RCC 7860 (cell line): ENCODE data around the gene PIGN.

Source experiments
- DNase-seq: peaks from one replicate; pipeline ENCODE4 v3.0.0-alpha.2; 2015; ENCODE audit warnings: low spot score
- FAIRE-seq: peaks from 2 replicates; lab custom pipeline; 2012; peaks lifted over from hg19 to GRCh38; lab: Jason Lieb, UNC

The PIGN gene

DNA sequence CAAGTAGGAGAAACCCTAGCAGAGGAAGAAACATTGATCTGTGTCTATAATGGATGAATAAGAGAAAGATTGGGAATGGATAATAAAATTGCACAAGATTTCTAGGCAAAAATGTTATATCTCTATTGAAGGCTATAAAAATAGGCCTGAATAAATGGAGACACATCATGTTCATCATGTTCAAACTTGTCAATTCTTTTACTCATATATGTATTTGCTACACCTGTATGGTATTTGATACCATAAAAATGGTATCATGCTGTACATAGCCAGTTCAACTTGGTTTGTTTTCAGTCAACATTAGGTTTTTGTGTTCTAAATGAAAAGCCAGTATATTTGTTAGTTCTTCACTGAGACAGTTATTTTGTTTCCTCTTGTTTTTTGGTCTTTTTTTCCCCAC lies 161.9 kb downstream of the PIGN start:
- no peak for FAIRE-seq
- DNase-seq = no peak

DNA sequence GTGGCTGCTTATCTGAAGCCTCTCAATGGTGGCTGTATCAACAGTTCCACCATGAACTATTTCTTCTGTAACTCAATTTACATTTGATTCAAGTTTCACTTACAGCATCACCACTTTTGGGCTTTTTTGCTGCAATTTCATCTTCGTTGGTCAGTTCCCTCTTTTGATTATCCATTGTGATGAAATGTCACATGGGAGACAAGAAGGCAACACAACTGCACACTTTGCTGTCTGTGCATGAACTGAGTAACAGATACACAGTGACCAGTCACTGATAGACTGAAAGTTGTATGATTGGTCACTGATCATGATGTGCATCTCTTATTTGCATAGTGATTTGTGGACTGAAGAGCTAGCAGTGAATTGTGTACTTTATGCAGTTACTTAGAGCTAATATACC lies 163.3 kb downstream of the PIGN start:
- no peak for DNase-seq
- no peak for FAIRE-seq

DNA sequence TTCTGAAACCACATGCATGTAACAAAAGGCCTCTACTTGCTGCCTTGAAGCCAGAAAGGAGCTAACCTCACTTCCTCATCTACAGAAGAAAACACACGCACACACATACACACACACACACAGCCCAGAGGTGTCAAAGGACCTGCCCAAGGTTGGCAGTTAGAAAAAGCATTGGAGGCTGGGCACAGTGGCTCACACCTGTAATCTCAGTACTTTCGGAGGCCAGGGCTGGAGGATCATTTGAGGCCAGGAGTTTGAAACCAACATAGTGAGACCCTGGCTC lies 168.2 kb downstream of the PIGN start:
- DNase-seq (no peak), FAIRE-seq (no peak)

DNA sequence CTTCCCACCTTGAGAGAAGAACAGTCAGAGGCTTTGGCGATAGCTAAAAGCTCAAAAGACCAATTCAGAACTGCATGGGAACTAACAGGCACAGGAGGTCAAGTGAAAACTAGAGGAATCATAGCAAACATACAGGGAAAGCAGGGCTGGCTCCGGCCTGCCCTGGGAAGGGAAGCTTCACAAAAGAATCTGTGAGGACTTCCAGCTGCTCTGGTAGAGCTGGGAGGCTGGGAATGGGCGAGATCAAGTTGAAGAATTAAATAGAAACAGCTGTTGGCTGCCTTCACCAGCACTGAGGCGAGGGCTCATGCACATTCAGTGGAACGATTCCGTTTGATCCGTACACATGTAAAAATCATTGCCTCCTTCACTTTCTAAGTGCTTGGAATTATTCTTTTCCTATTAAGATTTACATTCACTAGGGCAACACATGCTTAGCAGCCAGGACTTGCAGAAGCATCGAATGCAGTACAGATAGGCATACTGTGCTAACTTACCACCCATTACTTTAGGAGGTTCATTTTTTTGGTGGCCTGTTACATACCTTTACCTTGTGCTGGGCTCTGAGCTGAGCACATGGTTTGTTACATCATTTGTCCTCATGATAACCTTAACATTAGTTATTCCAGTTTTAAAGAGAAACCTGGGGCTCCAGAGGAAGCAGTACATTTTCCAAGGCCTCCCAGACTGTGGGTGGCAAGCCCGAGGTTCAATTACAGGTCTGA lies 168.7 kb downstream of the PIGN start:
- DNase-seq (no peak), FAIRE-seq (no peak)

DNA sequence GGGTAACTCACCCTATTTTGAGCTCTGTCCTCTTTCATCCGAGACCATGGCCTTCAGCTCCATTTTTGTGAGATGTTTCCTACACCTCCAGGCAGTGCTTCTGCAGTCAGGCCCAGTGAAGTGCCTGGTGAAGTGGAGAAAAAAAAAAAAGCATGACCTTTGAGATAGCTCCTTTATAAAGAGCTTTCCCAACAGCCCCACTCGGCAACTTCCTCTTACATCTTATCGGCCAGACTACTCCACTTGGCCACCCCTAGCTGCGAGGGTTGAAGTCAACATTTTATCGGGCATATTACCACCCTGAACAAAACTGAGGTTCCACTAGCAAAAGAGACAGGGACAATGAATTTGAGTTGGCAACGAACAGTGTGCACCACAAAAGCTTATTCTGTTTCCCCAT lies 169.2 kb downstream of the PIGN start:
- FAIRE-seq = no peak
- DNase-seq = no peak

DNA sequence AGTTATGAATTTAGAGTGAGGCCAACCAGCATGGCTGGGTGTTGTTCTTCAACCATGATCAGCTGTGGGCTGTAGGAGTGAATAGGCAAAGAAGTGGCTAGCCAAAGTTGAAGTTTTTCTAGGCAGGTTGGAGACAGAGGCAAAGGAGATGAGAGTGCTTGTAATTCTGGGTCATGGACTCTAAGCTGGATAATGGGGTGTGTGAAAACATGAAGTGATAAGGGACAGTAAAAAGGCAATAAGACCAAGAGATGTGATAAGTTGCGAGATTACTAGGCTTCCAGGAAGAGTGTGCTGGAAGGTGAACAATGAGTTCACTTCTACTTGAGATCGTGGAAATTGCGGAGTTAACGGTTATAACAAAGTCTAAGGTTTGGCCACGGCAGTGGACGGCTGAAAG lies 175.4 kb downstream of the PIGN start:
- FAIRE-seq = no peak
- no peak for DNase-seq

DNA sequence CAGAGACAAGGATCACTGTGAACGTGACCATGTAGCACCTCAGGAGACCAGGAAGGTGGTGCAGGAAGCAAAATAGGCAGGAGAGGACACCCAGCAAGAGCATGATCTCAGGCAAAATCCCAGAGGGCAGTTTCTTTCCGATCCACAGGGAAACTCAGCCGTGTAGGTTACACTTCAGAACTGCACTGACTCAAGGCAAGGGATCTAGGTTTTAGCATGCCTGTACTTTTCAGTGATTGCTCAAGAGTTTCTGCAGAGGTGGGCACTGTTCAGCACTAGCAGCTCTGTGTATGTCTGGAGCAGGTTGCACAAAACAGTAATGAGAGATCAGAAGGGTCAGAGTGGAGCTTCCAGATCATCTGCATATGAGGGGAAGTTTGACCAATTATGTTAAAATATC lies 177.3 kb downstream of the PIGN start:
- FAIRE-seq = no peak
- no peak for DNase-seq

DNA sequence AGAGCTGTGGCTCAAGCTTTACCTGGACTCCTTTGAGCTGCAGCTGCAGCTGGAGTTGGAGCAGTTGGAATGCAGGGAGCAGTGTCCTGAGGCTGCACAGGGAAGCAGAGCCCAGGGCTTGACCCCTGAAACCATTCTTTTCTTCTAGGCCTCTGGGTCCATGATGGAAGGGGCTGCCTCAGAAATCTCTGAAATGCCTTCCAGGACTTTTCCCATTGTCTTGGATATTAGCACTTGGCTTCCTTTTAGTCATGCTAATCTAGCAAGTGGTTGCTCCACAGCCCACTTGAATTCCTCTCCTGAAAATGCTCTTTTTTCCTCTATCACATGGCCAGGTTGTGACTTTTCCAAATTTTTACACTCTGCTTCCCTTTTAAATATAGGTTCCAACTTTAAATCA lies 185.5 kb downstream of the PIGN start:
- no peak for FAIRE-seq
- no peak for DNase-seq

DNA sequence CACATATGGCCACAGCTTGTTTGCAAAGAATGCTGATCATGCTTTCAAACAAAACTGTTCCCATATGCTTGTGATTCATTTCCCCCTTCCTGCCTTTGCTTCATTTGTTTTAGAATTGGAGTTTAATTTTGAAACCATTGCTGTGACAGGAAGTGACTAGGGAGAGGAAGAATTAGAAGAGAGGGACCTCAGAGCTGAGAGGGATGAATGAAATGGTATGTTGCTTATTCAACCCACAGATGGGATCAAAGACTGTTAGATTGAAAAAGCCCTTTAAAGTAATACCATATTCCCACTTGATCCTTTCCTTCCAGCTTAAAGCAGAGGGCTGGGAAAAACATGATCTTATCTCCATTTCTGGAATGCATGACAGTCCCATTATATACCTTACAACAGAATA lies 187.9 kb downstream of the PIGN start:
- FAIRE-seq = no peak
- peak; percentile 37 for DNase-seq

DNA sequence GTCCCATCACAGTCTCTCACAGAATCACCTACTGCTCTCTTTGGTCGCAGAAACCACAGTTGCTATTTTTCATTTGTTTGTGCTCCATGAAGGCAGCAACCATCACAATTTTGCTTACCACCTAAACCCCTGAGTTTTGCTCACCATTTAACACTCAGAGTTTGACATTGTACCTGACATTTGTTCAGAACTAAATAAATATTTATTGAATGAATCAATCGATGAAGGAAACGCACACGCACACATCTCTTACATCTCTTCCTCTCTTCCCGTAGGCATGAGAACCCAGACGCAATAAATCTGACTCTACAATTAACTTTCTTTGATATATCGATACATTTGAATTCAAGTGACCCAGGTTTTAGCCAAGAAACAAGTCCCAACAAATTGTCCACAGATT lies 188.5 kb downstream of the PIGN start:
- DNase-seq = no peak
- FAIRE-seq = no peak

DNA sequence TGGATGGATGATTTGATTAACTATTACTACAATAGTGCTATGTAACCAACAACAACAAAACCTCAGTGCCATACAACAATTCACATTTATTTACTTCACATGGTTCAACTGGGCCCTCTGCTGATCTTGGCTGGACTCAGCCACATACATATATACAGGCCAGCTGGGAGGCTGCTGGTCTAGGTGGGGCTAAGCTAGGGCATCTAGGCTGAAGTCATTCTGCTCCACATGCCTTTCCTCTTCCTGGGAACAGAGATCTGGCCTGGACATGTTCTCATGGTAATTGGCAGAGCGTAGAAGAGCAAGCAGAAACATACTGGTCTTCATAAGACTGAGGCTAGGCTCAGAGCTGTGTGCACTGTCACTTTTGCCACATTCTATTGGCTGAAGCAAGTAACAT lies 191.2 kb downstream of the PIGN start:
- DNase-seq (no peak), FAIRE-seq (no peak)

DNA sequence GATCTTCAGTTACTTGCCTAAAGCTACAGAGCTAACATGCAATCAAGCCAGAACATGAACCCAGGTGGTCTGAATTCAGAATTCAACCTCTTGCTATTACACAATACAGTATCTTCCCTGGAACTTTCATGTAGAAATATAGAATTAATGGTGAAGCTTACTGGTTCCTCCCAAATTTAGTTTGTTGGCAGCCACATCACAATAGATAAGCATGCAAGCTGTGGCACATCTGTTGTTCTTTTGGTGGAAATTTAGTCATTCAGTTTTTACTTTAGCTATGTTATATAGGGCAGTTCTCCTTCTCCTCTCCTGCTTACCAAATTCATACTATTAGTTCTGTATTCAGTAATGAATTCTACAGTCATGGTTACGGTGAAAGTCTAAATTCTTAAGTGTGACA lies 193.0 kb downstream of the PIGN start:
- DNase-seq (no peak), FAIRE-seq (no peak)

DNA sequence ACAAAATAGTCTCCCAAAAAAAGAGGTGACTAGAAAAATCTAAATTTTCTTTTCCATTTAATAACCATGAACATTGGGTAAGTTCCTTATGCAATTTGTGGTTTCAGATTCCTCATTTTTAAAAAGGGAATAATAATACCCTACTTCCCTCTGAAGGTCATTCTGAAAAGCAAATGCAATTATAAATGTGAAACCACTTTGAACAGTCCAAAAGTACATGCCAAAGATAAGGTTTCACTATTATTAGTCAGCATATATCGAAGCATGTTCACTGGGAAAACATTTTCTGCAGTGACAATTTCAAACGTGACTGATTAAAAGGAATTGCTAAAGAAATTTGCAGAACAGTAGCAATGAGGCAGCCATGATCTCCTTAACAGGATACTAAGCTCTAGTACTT lies 193.9 kb downstream of the PIGN start:
- DNase-seq (no peak), FAIRE-seq (no peak)

DNA sequence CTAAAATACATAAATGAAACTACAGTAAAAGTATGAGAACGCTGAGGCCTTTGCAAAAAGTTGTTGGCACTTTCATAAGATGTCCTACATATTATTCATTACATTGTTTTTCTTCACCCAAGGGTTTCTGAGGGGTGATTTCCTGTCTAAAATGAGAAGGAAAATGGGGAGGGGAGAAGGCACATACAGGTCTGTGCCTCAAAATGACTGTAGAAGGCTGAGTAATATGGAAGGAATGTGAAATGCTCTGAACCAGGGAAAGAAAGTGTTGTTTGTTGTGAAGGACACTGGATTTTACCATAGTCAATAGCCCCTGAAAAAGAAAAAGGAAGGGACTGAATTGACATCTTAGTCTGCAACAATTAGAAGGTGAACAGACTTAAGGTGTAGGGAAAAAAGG lies 194.6 kb downstream of the PIGN start:
- FAIRE-seq = peak; percentile 58
- peak; percentile 72 for DNase-seq

DNA sequence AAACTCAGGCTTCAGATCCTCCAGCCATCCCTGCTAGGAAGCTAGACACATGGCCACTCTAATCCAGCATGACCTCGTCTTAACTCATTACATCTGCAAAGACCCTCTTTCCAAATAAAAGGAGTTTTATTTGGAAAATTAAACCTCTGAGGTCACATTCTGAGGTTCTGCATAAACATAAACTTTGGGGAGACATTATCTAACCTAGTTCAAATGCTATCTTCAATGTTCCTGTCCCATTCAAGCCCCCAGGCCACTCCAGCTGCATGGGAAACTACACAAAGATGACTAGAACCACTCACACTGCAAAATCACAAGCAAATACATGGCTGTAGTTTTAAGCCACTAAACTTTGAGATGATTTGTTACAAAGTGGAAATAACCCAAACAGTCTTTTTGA lies 195.0 kb downstream of the PIGN start:
- FAIRE-seq (no peak), DNase-seq (no peak)

DNA sequence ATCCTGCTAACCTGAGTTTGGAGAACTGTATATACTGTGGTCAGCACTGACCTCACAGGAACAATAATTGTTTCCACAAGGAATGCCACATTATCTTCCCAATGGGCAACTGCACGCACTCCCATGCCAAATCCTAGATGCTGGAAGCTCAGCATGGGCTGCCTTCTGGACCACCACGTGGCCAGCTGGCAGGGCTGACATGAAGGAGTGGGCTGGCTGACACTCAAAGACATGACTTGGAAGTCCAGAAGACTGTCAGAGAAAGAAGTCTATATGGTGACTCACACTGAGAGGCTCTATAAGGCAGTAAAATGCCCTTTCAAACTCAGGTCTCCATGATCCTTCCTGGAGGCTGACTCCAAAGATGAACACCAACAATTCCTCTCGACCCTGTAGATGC lies 195.7 kb downstream of the PIGN start:
- FAIRE-seq (no peak), DNase-seq (no peak)
